OCI-M2 (cell line): ENCODE data around the gene MYH9.

Experiments
- DNase-seq: peaks from one replicate; lab custom pipeline; 2025; ENCODE audit not compliant: unreplicated experiment; lab: John Stamatoyannopoulos, UW

Gene MYH9

DNA sequence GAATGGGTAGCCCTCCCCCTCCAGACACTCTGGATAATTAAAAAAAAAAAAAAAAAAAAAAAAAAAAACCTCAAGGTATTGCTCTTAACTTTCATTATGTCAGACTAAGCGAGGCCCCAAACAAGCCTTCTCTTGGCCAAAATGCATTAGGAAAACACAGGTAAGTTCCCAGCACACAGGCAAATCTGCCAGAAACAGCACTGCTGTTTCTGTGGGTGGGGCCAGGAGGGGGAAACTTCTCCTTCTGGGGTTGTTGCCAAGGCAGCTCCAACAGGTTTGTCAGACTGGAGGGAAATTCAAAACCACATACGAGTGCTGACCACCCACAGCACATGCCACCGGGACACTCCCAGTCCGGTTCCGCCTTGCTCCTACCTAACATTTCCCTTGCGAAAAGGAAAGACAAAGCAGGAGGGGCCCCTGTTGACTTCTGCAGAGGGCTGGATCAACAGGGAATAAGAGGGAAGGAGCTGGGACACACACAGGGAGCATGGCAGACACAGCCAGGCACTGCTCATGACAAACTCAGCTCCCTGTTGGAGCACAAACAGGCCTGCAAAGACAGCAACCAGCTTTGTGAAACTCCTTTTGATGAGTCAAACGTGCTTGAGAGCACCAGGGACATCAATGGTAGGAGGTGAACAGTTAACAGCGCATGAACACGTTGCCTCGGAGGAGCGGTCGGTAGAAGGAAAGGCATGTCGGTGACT, 55.0 kb downstream of the MYH9 start:
- no peak for DNase-seq

DNA sequence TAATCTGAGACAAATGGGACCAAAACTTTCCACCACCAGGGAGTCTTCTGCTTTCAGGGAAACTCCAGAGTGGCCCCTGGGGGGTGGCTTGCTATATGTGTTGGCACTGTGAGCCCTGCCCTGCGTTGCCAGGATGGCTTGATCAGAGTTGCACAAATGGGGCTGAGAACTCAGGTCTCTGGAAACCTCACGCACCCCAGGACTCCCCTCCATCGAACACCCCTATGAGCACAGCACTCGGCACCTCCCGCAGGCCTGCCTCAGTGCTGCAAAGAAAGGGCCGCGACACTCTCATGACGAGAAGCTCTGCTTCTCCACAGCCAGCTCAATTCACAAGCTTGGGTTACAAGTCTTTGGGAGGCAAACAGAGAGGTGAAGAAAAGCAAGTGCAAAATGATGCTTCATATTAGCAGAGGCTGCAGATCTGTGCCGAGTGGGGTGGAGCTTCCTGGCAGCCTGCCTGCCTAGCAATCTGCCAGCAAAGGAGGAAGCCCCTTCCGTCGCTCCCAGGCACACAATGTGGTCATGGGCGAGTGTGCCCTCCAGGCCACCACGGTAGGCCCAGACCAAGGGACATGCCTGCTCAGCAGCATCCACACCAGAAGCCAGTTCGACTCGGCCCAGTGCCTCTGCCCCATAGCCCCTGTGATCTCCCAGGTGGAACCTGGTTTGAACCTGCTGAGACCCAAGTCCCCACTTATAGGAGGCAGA, 55.7 kb downstream of the MYH9 start:
- no peak for DNase-seq

DNA sequence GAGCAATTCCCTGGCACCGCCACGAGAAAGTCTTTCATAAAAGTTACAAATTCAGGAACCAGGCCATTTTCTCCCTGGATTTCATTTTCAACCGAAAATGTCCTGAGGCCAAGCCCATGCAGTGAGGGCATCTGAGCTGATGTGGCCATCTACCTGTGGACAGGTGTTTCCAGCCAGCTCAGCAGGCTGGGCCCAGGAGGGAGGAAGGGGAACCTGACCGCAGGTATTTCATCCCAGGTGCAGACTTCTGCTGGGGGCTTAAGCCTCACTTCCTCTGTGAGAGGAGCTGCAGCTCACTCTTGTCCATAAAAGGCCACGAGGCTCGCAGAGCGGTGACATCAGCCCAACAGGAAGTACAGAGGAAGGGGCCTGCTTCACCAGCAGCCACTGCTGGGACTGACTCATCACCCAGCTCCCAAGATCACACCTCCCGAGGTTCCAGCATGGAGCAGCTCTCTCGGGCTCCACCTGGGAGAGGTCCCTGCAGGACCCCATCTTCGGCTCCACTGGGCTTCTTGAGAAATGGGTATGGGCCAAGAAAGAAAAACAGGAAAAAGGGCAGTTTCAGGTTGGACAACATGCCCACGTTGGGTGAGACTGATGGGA, 56.4 kb downstream of the MYH9 start:
- DNase-seq: no peak

DNA sequence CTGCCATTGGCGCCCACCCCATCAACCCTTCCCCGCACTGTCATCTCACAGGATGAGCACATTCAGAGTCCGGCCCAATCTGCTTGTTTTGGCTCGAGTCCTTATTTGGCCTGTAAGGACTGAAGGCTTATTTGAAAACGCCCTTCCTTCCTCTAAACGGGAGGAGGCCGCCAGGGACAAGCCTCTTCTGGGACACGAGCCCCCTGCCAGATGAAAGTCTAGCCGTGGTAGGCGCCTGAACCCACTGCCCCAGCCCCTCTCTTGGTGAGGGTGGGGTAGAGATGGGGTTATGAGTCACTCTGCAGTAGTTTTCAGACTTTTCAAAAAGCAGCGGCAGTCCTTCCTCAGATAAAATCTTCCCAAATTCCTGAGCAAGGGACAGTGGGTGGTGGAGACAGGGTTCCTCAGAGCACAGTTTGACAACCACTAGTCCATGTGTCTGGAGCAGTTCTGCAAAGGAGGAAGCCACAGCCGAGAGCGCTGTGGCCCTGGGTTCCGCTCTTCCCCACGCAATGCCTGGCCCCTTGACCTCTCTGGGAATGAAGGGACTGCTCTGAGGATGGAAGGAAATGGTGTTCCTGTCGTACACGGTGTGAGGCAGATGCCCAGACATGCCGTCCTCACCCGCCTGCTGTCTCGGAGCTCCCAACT, 57.0 kb downstream of the MYH9 start:
- DNase-seq: no peak

DNA sequence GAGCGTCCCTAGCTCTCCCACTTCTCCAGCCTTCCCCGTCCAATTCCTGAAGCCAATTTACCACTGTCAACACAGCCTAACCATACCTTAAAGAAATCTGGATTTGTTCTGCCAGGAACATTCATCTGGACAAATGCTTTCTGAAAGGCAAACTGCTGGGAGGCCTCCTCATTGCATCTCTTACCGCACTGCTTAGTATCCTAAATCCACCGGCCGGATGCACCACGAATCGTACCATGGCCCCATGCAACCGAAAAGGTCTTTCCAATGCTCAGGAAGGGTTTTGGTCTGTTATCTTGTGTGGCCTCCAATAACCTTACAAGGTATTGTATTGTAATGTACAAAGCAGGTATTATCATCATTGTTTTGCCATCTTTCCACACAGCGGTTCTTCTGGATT, 57.6 kb downstream of the MYH9 start:
- DNase-seq: no peak

DNA sequence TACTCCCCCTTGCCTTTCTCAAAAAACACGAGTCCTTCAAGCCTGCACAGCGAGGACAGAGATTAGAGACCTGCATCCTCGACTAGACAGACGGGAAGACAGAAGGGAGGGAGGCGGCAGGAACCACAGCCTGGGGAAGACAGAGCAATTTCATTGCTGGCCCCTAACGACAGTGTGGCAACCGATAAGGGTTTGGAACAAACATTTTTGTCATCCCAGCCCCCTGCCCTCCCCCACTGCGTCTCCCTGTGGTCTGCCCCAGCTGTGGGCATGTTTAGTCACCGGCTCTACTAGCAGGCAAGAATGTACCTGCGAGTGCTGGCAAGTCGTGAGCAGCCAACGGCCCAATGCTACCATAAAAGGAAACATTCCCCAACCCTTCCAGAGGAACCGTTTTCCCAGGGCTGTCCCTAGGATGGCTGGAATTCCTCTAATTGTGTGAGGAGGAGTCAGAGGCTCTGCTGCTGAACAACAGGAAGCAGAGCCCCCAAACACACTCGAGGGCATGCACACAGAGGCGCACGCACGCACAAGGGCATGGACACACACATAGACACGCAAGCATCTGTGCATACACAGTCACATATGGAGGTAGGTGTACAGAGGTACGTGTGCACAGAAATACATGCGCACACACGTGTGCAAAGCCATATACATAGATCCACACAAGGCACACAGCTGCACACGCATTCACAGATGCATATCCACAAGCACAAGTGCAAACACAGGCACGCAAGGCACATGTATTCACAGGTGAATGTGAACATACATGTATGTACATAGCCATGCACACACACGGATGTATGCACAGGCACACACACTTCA, 58.3 kb downstream of the MYH9 start:
- DNase-seq: peak; percentile 60

DNA sequence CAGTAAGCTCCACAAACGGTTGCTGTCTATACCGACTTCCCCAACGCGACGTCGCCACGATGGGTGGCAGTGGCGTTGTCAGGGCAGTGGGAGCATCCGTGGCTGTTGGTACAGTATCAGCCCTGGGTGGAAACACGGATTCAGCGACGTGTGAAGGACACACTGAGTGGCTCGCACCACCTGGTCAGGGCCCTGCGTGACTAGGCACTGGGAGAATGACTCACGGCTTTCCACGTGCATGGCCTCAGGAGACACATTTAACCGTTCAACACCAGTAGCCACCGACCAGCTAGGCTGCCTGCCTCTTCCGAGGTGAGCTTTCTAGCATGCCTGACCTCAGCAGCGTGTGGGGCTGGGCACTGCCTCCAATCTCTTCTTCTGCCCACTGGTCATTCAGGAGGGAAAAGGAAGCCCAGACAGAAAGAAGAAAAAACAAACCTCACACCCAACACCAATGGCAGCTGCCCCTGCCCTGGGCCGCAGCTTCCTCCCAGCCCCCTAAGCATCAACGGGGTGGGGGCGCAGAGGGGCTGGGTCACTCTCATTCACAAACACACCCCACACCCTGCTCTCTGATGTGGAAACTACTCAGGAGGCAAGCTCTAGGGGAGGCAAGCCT, 59.0 kb downstream of the MYH9 start:
- no peak for DNase-seq

DNA sequence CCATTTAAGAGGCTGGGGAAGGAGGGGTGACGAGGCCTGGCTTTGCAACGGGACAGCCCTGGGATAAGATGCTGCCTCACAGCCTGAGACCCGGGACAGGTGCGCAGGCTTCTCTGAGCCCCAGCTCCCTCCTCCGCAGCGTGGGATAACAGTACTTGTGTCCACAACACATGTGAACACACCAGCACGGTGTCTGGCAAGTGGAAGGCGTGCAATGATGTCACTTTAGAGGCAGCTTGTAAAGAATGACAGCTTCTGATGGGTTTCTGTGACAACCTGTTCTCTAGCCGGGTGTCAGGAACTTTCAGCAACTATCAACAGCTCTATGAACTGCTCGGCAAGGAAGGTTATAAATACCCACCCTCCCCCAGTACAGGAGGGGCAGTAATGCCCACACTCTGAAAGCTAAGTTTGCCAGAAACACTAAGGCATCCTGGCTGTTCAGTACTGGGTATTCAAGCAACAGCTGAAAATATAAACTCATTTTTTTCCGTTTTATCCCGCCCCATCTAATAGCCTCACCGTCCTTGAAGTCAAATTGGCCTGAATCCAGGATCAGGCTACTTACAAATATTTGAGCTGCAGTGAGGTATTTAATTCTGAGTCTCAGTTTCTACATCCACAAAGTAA, 59.7 kb downstream of the MYH9 start:
- DNase-seq: no peak

DNA sequence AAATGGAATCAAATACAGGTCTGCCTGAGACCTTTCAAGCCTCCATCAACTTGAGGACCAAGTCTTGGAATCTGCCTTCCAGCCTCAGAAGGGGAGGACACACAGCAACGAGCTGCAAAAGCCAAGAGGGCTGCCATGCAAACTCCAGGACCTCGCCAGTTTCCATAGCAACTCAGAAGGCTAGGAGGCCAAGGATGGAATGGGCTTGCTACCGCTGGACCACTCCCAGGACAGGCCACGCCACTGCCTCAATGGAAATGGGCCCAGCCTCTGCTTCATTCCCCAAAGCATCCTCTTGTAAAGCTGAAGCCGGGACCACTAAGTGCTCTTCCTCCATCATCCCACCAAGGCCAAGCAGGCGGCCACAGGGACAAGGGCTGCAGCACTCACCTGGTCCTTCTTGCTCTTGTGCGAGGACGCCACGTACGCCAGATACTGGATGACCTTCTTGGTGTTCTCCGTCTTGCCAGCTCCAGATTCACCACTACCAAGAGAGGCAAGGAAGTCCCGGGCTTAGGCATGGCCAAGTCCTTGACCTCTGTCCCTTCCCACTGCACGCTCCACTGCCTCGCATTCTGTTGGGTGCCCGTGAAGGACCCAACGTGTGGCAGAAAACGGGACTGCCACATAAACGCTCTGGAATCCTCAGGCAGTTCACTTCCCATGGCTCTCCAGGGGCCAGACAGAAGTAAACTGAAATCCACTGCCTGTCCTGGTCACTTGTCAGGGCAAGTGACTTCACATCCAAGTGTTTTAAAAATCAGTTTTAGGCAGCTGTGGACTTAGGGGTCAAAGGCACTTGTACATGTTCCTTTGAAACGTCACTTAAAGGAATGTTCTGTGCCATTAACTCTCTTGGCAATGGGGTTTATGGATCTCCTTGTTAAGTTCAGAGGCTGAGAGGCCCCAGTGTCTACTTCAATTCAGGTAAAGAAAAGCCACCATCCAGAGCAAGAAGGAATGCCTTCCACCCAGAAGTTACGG, 61.3 kb downstream of the MYH9 start:
- no peak for DNase-seq

DNA sequence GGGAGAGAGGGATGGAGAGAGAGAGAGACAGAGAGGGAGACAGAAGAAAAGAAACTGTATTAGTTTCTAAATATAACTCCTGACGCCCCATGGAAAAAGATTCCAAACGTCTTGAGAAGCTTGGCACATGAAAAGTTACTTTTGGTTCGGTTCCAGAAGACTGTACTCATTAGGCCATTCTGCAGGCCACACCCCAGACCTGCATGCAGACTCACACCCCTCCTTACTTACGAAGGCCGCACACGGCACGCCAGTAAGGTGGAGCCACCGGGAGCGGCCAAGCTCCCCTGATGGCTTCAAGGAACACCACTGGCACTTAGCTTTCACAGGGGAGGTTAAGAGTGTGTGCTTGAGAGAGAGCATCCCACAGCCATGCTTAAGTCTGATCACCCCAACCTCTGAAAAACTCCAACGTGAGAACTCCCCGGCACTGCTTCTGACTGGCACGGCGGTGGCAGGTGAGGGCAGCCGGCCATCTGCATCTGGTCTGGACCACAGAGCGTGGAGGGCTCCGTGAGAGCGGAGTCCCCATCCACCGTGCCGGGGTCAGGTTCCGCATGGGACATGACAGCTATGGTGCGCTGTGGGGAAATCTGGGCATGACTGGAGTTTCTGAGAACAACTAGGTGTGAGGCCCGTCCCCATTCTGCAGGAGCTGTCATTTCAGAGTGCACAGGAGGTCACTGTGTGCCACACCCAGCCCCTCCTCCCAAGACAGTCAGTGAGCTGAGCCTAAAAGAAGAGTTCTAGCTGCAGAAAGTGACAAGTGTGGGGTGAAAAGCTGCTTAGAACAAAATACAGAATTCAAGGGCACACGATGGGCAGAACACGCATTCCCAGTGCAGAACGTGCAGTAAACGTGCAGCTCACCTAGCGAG, 62.4 kb downstream of the MYH9 start:
- no peak for DNase-seq

DNA sequence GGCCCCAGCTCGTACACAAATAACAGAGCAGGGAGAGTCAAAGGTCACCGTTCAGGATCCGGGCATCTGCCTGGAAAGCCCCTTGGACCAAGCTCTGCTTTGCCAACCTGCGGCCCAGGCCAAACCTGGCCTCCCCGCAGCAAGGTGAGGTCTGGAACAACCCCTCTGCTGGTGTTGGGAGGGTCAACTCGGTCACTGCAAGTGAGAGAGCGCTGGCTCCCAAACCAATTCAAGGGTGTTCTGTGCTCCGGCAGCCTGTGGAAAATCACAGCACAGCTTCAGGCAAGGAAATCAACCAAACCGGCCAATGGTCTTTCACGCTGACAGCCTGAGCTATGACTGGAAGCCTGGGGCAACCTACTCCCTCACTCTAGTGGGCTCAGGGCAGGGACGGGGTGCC, 63.4 kb downstream of the MYH9 start:
- no peak for DNase-seq

DNA sequence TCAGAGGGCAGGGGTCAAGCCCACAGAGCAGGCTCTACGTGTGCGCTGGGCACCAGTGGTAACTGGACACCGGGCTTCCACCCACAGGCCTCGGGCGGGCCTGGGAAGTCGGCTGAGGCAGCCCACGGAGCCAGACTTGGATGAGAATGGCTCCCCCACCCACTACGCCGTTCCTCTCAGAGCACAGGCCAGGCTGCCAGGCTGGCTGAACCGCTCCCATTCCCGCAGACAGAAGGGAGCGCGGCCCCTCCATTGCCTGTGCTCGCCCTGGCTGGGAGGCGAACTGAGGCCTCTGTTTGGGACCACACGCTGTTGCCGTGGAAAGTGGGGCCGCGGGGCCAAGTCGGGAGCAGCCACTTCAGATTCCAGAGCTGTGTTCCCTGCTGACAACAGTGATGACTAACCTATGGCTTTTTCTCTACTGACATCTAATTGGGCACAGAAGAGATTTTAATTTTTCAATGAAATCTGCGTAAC, 63.9 kb downstream of the MYH9 start:
- DNase-seq: no peak

DNA sequence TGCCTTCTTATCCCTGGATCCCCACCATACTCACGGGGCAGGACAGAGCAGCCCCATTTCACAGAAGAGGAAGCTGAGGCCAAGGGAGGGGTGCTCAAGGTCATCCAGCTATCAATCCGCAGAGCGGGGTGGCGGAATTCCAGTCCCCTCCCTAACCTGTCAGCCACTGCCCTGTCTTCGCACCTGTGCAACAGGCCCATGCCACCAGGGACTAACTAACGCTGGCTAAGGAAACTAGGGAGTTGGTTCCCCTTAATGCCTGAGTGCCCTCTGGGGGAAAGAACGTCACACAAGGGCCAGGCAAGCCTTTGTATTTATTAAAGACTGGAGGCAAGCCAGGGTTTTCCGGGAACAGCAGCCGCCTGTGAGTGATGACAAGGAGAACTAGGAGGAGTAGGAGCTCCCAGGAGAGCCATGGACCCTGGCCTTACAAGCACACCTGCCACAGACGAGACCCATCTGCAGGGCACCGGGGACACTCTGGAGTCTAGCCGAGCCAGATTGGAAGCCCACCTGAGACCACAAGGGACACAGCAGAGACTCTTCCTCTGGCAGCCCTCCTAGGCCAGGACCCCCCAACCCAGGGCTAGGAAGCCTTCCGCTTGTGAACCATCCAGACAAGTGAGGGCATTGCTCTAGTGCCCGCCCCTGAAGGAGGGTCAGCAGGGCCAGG, 64.4 kb downstream of the MYH9 start:
- DNase-seq: no peak

DNA sequence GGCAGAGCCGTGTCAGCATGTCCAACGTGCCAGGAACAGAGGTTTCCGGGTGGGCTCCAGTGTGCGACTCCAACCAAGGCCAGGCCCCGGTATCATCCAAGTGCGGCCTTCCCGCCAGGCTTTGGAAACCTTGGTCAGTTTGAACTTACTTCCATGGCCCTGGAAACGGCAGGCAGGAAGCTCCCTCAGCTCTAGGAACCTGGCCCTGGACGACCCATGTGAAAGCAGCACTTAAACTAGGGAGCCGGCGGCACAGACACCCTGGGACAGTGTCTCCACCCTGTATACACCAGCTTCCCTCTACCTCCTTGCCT, 65.2 kb downstream of the MYH9 start:
- DNase-seq: no peak

DNA sequence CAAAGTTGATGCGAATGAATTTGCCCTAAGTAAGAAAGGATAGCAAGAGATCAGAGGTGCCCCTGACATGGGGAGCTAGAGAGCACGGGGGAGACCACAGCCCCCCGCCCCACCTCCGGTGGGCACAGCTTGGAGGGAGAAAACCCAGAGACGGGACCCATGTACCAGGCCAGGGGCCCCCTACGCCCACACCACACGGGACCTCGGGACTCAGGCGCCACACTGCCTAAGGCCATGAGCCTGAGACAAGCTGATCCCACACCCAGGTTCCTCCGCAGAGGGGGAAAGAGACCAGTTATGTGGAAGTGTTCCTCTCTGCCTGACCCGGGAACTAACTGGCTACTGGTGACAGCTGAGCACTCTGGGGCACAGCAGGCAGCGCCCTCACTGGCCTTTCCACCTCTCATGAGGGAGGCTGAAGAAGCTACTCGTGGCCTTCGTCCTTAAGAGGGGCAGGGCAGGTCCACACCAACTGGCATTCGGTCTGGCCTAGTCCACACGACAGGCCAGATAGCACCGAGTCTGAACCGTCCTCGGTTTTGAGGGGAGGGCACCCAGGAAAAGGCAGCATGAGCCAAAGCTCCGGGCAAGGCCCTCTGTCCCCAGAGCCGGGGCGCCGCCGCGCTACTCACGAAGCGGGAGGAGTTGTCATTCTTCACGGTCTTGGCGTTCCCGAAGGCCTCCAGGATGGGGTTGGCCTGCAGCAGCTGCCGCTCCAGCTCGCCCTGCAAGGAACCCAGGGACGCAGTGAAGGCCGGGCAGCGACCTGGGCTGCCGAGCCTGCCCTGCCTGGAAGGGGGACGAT, 65.8 kb downstream of the MYH9 start:
- DNase-seq: no peak

DNA sequence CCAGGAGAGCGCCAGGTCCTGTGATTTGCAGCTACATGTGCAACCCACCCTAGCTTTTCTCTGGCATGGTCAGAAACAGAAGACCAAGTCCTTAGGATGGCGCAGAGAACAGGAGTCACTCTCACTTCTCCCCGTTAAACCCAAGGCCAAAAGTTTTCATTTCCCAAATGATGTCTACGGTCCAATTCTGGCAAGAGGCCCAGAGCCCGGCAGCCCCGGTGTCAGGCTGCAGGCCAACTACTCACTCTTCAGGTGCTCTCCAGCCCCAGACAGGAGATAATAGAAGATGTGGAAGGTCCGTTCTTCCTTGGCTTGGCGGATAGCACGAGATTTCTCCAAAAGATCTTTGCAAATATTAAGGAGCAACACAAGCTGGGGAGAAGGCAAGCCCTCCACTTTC, 67.2 kb downstream of the MYH9 start:
- DNase-seq: no peak
